Skeletal muscle satellite cell (primary cell): ENCODE data around the gene TPP1.

ENCODE experiments used
- H3K27me3 ChIP-seq: 2 replicates; pipeline ENCODE4 v1.7.0; 2013; ENCODE audit warnings: low read length; ENCODE audit not compliant: control insufficient read depth, insufficient read depth
- H3K36me3 ChIP-seq: 2 replicates; pipeline ENCODE4 v1.7.0; 2013; ENCODE audit warnings: mild to moderate bottlenecking, control low read depth, low read length; ENCODE audit not compliant: insufficient read depth
- H3K4me1 ChIP-seq: 2 replicates; pipeline ENCODE4 v1.7.0; 2013; ENCODE audit warnings: low read length; ENCODE audit not compliant: control insufficient read depth, insufficient read depth
- H3K4me2 ChIP-seq: 2 replicates; pipeline ENCODE4 v1.7.0; 2013; ENCODE audit warnings: mild to moderate bottlenecking, low read length
- H3K4me3 ChIP-seq: 2 replicates; pipeline ENCODE4 v1.7.0; 2013; ENCODE audit warnings: low read length
- H3K9ac ChIP-seq: 2 replicates; pipeline ENCODE4 v1.7.0; 2013; ENCODE audit warnings: mild to moderate bottlenecking, low read depth, low read length, moderate library complexity
- H3K9me3 ChIP-seq: replicated peaks from 2 replicates; pipeline ENCODE4 v1.7.0; 2013; ENCODE audit warnings: mild to moderate bottlenecking, control low read depth, low read length

The TPP1 gene

DNA sequence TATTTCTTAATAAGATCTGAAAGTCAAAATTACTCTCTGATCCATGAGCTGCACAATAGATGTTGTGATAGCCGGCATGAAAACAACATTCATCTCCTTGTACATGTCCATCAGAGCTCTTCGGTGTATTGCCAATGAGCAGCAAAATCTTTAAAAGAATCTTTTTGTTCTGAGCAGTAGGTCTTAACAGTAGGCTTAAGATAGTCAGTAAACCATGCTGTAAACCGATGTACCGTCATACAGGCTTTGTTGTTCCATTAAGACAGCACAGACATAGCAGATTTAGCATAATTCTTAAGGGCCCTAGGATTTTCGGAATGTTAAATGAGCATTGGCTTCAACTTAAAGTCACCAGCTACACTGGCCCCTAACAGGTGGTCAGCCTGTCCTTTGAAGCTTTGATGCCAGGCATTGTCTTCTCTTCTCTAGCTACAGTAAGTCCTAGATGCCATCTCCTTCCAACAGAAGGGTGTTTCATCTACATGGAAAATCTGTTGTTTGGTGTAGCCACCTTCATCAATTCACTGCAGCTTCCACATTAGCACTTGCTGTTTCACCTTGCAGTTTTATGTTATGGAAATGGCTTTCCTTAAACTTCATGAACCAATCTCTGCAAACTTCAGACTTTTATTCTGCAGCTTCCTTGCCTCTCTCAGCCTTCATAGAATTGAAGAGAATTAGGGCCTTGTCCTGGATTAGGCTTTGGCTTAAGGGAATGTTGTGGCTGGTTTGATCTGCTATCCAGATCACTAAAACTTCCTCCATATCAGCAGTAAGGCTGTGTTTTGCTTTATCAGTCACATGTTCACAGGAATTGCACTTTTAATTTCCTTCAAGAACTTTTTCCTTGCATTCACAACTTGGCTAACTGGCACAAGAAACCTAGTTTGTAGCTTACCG lies 44.2 kb downstream of the TPP1 start:
- H3K9me3 ChIP-seq = no peaks in the 10 kb centered on the region
- no peaks in the 10 kb centered on the region for H3K27me3 ChIP-seq
- H3K36me3 ChIP-seq = no peaks in the 10 kb centered on the region
- no peak overlapping the region for H3K9ac ChIP-seq
- no peak overlapping the region for H3K4me2 ChIP-seq
- H3K4me3 ChIP-seq = no peak overlapping the region
- peaks cover 18% of the 10 kb centered on the region for H3K4me1 ChIP-seq

DNA sequence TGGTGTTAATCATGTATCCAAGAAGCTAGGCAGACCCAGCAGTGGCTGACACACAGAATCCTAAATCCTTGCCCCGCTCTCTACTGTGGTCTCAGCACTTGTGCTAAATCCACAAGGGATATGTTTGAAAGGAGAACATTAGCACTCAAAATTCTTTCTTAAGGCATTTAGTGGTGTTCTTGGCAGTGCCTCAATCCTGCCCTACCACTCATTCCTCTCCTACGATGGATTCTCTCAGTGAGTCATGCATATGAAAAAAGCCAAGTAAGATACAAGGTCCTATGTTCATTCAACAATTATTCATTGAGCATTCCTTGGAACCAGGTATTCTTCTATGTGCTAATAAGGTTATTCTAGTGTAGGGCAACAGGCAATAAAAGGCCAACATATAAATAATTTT lies 47.0 kb downstream of the TPP1 start:
- Histone ChIP-seq H3K9ac (no peak overlapping the region), H3K4me3 (no peak overlapping the region), H3K4me2 (no peak overlapping the region), H3K36me3 (no peaks in the 10 kb centered on the region), H3K4me1 (peaks cover 26% of the 10 kb centered on the region), H3K27me3 (no peaks in the 10 kb centered on the region), H3K9me3 (no peaks in the 10 kb centered on the region)

DNA sequence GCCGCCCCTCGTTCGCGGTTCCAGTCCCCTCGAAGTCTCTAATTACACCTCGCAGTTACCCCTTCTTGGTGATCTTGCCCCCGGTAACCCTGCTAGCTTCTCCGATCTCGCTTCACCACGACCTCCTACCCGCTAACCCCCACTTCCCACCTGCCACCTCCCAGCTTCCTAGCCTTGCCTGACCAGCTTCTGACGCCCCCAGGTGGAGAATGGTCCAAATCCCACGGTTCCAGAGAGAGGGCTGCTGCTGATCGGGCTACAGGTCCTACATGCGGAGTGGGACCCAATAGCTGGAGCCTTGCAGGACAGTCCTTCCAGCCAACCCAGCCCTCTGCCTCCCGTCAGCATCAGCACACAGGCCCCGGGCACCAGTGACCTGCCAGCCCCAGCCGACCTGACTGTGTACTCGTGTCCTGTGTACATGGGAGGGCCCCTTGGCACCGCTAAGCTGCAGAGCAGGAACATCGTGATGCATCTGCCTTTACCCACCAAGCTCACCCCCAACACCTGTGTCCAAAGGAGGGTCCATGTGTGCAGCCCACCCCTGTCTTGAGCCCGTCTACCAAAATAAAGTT lies 47.7 kb downstream of the TPP1 start:
- Histone ChIP-seq H3K4me2 (no peak overlapping the region), H3K27me3 (no peaks in the 10 kb centered on the region), H3K9me3 (no peaks in the 10 kb centered on the region), H3K4me3 (no peak overlapping the region), H3K36me3 (no peaks in the 10 kb centered on the region), H3K9ac (no peak overlapping the region), H3K4me1 (peaks cover 26% of the 10 kb centered on the region)

DNA sequence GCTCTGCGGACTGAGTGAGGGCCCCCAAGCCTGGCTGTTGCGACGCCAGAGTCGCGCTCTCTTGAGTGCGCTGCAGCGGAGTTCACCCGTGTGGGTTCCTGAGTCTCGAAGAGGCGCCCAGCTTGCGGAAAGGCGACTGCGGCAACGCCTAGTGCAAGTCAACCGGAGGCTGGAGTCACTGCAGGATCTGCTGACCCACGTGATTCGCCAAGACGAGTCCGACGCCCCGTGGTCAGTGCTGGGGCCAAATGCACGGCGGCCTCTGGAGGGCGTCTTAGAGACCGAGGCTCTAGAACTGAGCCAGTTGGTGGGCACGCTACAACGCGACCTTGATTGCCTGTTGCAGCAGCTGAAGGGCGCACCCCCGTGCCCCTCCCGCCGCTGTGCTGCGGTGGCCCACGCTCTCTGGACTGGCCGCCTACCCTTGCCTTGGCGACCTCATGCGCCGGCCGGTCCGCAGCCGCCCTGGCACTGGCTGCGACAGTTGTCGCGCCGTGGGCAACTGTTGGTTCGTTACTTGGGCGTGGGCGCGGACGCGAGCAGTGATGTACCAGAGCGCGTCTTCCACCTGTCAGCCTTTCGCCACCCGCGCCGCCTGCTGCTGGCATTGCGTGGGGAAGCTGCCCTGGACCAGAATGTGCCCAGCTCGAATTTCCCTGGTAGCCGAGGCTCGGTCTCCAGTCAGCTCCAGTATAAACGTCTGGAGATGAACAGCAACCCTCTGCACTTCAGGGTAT lies 48.4 kb downstream of the TPP1 start:
- H3K4me1 ChIP-seq = peaks cover 26% of the 10 kb centered on the region
- no peaks in the 10 kb centered on the region for H3K27me3 ChIP-seq
- H3K4me2 ChIP-seq = no peak overlapping the region
- no peak overlapping the region for H3K4me3 ChIP-seq
- no peak overlapping the region for H3K9ac ChIP-seq
- no peaks in the 10 kb centered on the region for H3K9me3 ChIP-seq
- H3K36me3 ChIP-seq = no peaks in the 10 kb centered on the region

DNA sequence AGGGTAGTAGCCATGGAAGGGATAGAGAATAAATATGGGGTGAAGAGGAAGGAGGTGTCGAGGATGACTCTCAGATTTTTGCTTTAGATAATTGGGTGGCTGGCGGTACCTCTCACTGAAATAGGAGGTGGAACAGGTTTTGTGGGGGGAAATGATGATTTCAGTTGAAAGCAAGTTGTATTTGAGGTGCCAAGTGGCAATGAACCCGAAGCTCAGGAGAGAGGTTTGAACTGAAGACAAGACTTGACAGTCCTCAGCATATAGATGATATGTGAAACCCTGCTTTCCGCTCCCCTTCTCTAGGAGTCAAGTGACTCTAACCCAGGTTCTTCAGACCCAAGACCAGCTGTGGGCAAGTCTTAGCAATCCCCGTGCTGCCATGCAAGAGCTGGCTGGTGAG lies 49.5 kb downstream of the TPP1 start:
- Histone ChIP-seq H3K9me3 (no peaks in the 10 kb centered on the region), H3K4me3 (no peak overlapping the region), H3K4me2 (no peak overlapping the region), H3K36me3 (no peaks in the 10 kb centered on the region), H3K4me1 (peaks cover 26% of the 10 kb centered on the region), H3K27me3 (no peaks in the 10 kb centered on the region), H3K9ac (no peak overlapping the region)

DNA sequence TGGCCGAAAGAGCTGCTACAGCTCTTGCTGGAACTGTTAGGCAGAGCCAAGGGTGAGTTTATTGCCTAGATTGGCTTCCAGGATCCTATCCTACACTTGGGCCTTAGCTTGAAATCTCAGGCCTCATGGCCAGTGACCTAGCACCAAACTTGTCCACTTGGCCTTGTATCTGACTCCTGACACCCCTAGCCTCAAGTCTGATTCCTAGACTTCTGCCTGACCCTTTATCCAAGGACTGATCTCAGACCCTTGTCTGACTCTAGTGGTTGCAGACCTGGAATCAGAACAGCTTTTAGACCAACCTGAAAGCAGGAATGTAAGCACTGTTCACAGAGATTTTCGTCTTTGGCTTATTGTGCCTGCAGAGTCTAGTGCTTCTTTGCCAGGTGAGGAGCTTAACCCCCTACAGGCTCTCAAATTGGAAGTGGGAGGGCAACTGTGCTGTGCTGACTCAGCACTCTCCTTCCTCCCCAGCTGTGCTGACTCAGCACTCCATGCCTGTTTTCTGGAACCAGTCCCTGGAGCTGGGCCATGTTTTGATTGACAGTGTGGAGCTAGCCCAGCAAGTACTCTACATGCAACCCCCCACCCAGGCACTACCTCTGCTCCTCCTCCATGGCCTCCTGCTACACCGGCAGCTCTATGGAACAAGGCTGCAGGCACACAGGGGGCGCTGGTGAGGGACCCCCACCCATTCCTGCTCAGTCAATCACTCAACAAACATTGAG lies 50.9 kb downstream of the TPP1 start:
- no peaks in the 10 kb centered on the region for H3K27me3 ChIP-seq
- H3K9me3 ChIP-seq = no peaks in the 10 kb centered on the region
- no peak overlapping the region for H3K4me2 ChIP-seq
- H3K4me3 ChIP-seq = no peak overlapping the region
- no peaks in the 10 kb centered on the region for H3K36me3 ChIP-seq
- no peak overlapping the region for H3K9ac ChIP-seq
- H3K4me1 ChIP-seq = peaks cover 26% of the 10 kb centered on the region

DNA sequence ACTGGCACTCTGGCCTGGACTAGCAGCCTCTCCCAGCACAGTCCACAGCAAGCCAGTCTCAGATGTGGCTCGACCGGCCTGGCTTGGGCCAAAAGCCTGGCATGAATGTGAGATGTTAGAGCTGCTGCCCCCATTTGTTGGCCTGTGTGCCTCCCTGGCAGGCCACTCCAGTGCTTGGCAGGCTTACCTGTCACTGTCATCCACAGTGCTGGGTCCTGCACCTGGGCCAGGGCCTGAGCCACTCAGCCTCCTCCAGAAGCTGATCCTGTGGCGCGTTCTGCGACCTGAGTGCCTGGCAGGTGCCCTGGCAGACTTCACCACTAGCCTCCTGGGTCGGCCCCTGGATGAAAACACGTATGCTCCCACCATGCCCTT lies 51.9 kb downstream of the TPP1 start:
- H3K4me2 ChIP-seq = no peak overlapping the region
- H3K36me3 ChIP-seq = no peaks in the 10 kb centered on the region
- no peak overlapping the region for H3K9ac ChIP-seq

DNA sequence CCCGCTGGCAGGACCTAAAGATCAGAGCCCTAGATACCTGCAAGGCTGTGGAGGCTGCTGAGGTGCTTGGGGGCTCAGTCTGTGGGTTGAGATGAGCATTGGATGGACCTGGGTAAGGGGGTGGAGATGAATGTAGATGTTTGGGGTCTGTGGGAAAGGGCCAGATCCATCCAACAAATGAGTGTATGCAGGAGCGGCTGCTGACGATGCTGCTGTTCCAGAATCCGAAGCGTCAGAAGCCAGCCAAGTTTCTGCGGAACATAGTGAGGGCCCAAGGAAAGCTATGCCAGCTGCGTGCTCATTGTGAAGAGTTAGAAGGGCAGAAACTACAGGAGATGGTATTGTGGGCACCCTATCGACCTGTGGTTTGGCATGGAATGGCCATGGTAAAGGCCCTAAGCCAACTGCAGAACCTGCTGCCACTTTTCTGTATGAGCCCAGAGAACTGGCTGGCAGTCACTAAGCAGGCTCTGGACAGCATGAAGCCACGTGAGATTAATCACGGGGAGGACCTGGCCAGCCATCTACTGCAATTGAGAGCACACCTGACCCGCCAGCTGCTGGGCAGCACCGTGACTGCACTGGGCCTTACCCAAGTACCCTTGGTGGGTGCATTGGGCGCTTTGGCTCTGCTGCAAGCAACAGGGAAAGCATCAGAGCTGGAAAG lies 52.4 kb downstream of the TPP1 start:
- H3K4me1 ChIP-seq = peaks cover 19% of the 10 kb centered on the region
- no peak overlapping the region for H3K4me3 ChIP-seq
- H3K4me2 ChIP-seq = no peak overlapping the region
- no peaks in the 10 kb centered on the region for H3K9me3 ChIP-seq
- H3K27me3 ChIP-seq = no peaks in the 10 kb centered on the region
- H3K36me3 ChIP-seq = no peaks in the 10 kb centered on the region
- H3K9ac ChIP-seq = no peak overlapping the region

More for the DNA sequence above, 51.9 kb downstream of the TPP1 start:
- no peak overlapping the region for H3K4me3 ChIP-seq
- H3K4me1 ChIP-seq = peaks cover 23% of the 10 kb centered on the region
- H3K9me3 ChIP-seq = no peaks in the 10 kb centered on the region
- H3K27me3 ChIP-seq = no peaks in the 10 kb centered on the region

DNA sequence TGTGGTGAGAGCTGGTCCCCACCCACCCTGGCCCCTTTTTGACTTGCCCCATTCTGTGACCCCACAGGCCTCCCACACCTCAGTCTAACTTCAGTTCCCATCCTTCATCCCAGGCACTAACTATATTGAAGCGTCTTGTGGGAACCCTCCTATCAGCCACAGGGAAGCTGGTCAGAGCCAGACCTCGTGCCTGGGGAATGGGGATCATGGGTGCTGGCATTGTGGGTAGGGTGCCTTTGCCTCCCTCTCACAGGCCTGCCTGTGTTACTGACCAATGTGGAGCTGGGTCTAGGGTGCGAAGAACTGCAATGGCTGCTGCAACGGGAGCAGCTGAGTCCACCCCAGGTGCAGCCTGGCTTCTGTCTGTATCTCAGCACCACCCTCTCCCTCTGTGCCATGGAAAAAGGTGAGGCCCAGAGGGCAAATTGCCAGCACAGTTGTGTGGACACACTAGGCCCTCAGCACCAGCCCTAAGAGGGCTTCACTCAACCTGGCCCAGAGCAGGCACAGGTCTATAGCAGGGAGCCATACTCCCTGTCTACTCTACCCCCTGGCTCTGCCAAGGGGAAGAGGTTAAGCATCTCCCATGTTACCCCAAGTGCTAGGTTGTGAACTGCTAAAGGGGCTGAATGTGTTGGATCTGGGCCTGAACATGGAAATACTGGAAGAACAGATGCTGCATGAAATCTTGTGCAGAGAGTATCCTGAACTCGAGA lies 53.1 kb downstream of the TPP1 start:
- Histone ChIP-seq H3K36me3 (no peaks in the 10 kb centered on the region), H3K27me3 (no peaks in the 10 kb centered on the region), H3K4me2 (no peak overlapping the region), H3K9me3 (no peaks in the 10 kb centered on the region), H3K4me3 (no peak overlapping the region), H3K9ac (no peak overlapping the region), H3K4me1 (peaks cover 12% of the 10 kb centered on the region)

DNA sequence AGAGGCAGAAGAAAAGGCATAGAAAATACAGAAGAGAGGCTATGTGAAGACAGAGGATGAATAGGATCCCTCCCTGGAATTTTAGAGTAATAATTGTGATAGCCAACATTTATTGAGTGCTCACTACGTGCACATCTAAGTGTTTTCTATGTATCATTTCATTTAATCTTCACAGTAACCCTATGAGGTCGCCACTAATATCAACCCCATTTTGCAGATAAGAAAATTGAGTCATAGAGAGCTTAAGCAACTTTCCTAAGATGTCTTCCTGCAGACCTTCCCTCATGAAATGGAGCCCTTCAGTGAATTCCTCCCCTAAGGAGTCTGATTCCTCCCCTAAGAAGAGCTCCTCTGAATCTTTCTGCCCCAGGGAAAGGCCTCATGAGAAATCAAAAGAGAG lies 53.9 kb downstream of the TPP1 start:
- Histone ChIP-seq H3K4me1 (peaks cover 8% of the 10 kb centered on the region), H3K9ac (no peak overlapping the region), H3K4me2 (no peak overlapping the region), H3K4me3 (no peak overlapping the region), H3K9me3 (no peaks in the 10 kb centered on the region), H3K36me3 (no peaks in the 10 kb centered on the region), H3K27me3 (no peaks in the 10 kb centered on the region)
